Embryonic facial prominence (tissue), 1 donor: ENCODE results near the gene TGFB2.
A peak's percentile ranks its signal among the peaks of the same experiment; 100 is the strongest.

Experiments used
- DNase-seq: peaks from one replicate; pipeline ENCODE4 v3.0.0-alpha.2; 2016; ENCODE audit errors: extremely low spot score

The TGFB2 gene

GRCh38 chr1:218332416-218332815, 12.7 kb upstream of the TGFB2 start:
- no peak for DNase-seq

- no peak for DNase-seq
These were observed 8.8 kb upstream of the TGFB2 start for GRCh38 chr1:218336328-218336727.

- DNase-seq = peak; percentile 29
These were observed 5.8 kb upstream of the TGFB2 start for GRCh38 chr1:218339267-218339831.

DNA sequence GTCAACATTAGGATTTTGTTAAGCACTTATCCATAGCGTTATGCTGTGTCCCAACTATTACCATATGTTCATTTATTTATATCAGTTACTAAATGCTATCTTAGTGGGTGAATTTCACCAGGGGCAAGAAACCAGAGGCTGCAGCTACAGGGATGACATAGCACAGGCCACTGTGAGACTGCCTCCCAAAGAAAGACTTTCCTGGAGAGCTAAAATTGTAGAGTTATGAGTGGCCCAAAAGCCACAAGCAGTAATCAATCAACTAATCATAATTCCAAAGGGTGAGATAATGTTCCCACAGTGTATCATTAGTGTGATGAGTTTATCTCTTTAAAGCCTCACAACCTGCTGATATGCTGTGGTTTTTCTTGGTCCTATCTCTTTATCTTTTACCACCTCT, 3.8 kb upstream of the TGFB2 start:
- DNase-seq = no peak

DNA sequence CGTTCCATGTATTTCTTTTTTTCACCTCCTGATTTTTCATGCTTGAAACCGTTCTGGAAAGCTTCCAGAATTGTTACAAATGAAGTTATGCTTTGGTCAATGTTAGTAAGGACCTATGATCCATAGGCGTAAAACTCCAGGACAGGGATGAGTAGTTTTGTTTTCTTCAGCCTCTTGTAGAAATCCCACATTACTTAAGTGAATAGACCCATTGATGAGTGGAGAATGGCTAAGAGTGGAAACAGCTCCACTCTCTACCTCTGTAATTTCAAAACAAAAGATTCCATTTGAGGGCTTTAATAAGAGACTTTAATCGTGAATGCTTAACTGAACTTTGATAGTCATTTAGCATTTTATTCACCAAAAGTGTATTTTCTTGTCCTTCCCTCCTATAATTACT, 3.0 kb upstream of the TGFB2 start:
- DNase-seq = no peak

- DNase-seq = peak; percentile 65
These were observed 696 bp downstream of the TGFB2 start for GRCh38 chr1:218345673-218346390.

DNA sequence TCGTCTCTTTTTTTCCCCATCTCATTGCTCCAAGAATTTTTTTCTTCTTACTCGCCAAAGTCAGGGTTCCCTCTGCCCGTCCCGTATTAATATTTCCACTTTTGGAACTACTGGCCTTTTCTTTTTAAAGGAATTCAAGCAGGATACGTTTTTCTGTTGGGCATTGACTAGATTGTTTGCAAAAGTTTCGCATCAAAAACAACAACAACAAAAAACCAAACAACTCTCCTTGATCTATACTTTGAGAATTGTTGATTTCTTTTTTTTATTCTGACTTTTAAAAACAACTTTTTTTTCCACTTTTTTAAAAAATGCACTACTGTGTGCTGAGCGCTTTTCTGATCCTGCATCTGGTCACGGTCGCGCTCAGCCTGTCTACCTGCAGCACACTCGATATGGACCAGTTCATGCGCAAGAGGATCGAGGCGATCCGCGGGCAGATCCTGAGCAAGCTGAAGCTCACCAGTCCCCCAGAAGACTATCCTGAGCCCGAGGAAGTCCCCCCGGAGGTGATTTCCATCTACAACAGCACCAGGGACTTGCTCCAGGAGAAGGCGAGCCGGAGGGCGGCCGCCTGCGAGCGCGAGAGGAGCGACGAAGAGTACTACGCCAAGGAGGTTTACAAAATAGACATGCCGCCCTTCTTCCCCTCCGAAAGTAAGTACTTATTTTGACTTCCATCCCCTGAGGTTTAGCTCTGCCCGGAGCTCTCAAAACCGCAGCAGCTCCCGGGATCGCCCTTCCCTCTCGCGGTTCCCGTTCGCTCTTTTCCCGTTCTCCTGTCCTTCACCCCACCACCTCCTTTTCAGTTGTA, 1.5 kb downstream of the TGFB2 start:
- DNase-seq = no peak

- DNase-seq = peak; percentile 58
These were observed 2.2 kb downstream of the TGFB2 start for GRCh38 chr1:218347336-218347722.

GRCh38 chr1:218347723-218348627, 2.8 kb downstream of the TGFB2 start:
- peak; percentile 83 for DNase-seq

DNA sequence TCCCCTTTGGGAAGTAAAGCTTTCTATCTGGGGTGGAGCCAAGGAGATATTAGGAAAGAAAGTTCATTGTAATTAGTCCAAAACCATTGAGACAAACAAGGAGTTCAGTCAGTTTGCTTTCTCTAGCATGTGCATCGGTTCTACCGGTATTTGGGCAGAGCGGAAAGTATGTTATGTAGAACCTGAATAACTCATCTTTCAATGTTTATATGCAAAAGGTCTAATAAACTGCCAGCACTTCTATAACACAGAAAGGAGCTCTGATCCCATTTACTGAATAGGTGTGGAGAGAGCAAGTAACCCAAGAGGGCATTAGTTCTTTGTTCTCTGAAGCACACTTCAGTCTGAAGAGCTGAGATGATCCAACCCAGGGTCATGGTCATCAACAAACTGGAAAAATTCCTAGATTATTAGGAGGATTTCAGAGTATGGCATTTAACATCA, 3.5 kb downstream of the TGFB2 start:
- no peak for DNase-seq

DNA sequence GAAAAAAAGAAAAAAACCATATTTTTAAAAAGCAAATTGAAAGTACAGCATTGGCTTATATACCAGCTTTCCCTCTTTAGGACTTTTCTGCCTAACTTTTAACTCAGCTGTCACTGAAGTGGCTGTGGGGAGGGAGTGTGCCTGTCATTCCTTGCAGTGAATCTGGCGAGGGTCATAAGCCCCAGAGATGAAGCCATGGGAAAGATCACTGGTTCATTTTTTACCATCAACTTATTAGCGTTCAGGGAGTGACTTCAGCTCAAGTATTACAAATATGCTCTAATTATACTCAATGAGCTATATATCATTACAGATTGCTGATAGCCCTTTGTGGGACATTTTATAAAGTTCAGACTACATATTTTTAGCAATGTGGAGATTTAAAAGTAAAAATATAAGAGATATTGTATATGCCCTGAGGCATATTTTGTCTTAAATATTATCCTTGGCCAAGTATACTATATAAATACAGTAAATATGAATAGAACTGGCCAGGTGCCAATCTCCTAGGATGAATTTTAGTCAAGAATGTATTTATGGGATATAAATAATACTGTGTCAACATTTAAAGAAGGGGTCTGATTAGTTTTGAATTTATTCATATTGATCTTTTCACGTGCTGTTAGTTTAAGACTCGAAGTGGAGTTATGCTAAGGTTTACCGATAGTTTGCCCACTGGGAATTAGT, 4.4 kb downstream of the TGFB2 start:
- no peak for DNase-seq

DNA sequence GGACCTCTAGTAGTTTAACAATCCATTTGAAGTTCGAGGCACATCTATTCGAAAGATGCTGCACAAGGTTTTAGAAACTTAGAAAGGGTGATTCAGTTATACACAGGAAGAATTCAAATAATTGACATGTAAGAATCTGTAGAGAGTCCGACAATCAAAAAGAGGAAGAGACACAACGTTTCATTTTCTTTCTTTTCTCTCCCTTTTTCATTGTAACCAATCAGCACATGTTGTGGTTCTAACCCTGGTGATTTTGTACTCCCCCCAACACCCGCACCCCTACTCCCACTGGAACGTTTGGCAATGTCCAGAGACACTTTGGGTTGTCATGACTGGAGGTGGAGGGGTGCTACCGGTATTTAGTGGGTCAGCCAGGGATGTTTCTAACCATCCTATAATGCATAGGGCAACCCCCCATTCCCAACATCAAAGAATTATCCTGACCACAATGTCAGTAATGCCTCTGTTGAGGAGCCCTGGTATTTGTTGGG, 4.9 kb downstream of the TGFB2 start:
- DNase-seq = no peak

- DNase-seq = peak; percentile 17
These were observed 5.7 kb downstream of the TGFB2 start for GRCh38 chr1:218350801-218351266.

GRCh38 chr1:218351391-218352074, 6.4 kb downstream of the TGFB2 start:
- DNase-seq = no peak

DNA sequence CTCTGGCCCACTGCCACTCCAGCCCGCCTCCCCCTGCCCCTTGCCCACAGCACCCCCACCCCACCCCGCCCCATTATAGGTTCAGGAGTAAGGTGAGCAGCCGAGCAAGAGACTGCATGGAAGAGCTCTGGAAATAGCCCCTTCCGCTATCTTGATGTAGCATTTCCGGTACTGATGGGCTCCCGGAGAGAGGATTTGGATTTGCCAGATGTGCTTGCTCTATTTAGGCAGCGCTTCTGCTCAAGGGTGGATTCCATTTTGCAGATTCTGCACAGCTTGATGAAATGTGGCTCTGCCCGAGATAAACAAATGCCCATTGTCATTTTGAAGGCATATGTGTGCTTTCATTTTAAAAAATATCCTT, 6.9 kb downstream of the TGFB2 start:
- DNase-seq = no peak

GRCh38 chr1:218353656-218354055, 8.5 kb downstream of the TGFB2 start:
- DNase-seq = no peak

DNA sequence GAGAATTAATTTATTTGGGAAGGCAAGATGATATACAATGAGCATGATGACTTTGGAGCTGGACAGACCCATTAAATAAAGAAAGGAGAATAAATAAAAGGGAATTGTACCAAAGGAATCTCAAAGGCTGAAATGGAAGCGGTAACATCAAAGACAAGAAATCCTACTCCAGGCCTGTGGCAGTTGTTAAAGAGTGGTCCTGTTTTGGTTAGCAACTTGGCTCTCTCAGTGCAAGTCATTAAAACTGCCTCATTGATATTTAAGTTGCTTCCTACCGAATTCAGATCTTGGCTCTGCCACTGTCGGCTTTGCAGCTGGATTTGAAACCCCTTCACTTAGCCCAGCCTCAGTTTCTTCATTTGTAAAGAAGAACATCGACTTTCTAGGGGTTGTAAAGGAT, 10.1 kb downstream of the TGFB2 start:
- DNase-seq = no peak

DNA sequence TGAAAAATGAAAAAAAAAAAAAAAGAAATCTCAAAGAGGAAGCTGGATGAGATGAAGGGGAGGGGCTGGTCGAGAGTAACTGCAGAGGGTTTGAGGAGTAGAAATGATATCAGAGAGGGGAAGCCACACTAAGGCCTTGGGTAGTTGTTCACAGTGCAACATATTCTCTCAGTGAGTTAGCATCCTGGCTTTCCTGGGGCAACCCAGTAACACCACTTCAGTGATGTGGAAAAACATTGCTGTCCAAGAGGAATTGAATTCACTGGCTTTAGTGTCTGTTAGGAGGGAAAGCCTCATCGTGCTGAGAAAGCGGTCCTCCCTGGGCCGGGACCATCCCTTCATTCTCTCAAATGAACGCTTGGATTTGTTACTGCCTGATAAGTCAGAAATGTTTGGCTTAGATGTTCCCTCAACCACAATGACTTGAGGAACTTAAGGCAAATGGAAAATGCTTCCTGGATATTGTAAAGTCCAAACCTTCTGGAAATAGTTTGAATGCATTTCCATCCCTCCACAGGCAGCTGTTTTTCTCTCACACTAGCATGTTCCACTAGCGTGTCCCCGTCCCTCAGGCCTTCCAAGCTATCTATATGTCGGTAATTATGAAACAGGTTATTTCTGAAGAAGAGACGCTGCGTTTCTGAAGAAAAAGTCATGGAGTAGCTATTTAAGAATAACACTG, 12.2 kb downstream of the TGFB2 start:
- no peak for DNase-seq

GRCh38 chr1:218357893-218358232, 12.7 kb downstream of the TGFB2 start:
- no peak for DNase-seq
